22Rv1 (cell line): Measurements from ENCODE around the gene MPRIP.

Experiments
- H3K27ac ChIP-seq: fragments of 450-650 bp; 2 replicates; pipeline ENCODE4 v1.5.1; 2017
- ZFX ChIP-seq: fragments of 450-650 bp; IDR thresholded peaks from 2 replicates; pipeline ENCODE4 v1.6.1; 2017; ENCODE audit warnings: antibody characterized with exemption, borderline replicate concordance
- TF ChIP-seq, protein P1 (sequence below): fragments of 450-650 bp; IDR thresholded peaks from 2 replicates; pipeline ENCODE4 v1.5.1; 2017; ENCODE audit warnings: mild to moderate bottlenecking

The MPRIP gene

DNA sequence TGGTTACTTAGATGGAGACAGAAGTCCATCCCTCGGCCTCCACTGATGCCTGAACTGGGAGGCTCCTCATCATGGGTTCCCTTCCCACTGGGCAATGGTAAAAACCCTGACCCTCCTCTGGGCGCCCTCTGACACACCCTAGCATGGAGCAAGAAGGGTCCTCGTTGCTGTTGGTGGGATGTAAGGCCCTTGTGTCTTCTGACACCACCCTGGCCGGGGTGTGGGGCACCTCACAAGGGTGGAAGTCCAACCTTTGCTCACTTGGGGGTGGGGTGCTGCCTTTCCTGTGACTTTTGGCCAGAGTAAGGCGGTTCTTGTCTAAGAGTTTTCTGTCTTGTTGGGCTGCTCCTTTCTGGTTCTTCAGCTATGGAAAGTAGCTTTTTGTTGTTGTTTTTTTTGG is 28.7 kb downstream of the MPRIP start:
- TF ChIP-seq, protein P1, sequence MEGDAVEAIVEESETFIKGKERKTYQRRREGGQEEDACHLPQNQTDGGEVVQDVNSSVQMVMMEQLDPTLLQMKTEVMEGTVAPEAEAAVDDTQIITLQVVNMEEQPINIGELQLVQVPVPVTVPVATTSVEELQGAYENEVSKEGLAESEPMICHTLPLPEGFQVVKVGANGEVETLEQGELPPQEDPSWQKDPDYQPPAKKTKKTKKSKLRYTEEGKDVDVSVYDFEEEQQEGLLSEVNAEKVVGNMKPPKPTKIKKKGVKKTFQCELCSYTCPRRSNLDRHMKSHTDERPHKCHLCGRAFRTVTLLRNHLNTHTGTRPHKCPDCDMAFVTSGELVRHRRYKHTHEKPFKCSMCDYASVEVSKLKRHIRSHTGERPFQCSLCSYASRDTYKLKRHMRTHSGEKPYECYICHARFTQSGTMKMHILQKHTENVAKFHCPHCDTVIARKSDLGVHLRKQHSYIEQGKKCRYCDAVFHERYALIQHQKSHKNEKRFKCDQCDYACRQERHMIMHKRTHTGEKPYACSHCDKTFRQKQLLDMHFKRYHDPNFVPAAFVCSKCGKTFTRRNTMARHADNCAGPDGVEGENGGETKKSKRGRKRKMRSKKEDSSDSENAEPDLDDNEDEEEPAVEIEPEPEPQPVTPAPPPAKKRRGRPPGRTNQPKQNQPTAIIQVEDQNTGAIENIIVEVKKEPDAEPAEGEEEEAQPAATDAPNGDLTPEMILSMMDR = no peak
- TF ChIP-seq ZFX = no peak
- no peak overlapping the region for H3K27ac ChIP-seq

- TF ChIP-seq ZFX = no peak
- H3K27ac ChIP-seq = no peak overlapping the region
These were observed 29.5 kb downstream of the MPRIP start for GRCh38 chr17:17071531-17072360.

DNA sequence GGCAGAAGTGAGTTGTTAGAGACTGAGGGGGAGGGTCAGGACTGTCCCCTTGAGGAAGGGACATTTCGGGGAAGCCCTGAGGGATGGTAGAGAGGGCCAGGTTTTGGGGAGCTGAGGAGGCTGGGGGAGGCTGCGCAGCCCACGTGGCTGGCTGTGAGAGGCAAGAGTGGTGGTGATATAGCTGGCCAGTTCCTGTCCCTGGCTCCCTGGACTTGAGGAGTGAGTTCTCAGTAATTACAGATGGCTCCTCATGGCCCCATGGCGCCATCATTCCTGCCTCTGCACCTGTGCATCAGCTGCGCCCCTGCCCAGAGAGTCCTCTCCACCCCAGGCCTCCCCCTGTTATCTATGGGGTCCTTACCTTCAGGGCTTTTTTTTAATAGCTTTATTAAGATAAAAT is 30.3 kb downstream of the MPRIP start:
- no peak for TF ChIP-seq ZFX
- TF ChIP-seq, protein P1 = no peak
- no peak overlapping the region for H3K27ac ChIP-seq

GRCh38 chr17:17073030-17073564 is 30.8 kb downstream of the MPRIP start:
- TF ChIP-seq, protein P1 = no peak
- no peak for TF ChIP-seq ZFX

GRCh38 chr17:17073581-17074403 is 31.5 kb downstream of the MPRIP start:
- no peak overlapping the region for H3K27ac ChIP-seq
- no peak for TF ChIP-seq ZFX
- TF ChIP-seq, protein P1 = no peak

More at GRCh38 chr17:17073030-17073564, 30.8 kb downstream of the MPRIP start:
- H3K27ac ChIP-seq = no peak overlapping the region

- TF ChIP-seq ZFX = no peak
- TF ChIP-seq, protein P1 = no peak
- no peak overlapping the region for H3K27ac ChIP-seq
These were observed 33.0 kb downstream of the MPRIP start for GRCh38 chr17:17075125-17075781.

DNA sequence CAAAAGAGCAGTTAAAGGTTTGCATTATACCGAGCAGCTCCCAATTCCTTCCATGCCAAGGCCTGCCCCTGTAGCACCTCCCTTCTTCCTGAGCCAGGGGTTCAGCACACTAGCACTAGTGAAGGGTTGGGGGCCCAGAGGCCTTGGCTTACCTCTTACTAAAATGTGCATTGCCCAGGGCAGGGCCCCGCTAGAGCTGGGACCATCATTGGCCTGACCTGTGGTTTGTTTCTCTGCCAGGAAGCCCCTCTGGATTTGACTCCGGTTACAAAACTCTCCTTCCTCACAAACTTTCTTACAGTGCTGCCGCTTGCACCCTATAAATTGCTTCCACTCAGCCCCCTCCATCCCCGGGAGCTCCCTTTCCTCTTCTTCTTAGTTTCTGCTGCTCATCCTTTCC is 33.8 kb downstream of the MPRIP start:
- no peak overlapping the region for H3K27ac ChIP-seq
- no peak for TF ChIP-seq ZFX
- TF ChIP-seq, protein P1 = no peak
